ENCODE data around the gene RAET1G.
"Not testable (repeated sequence)": the region's sequence is repeated elsewhere in the genome, so short reads cannot be mapped to it uniquely, and the experiment has no call there.

RAET1G gene, protein sequence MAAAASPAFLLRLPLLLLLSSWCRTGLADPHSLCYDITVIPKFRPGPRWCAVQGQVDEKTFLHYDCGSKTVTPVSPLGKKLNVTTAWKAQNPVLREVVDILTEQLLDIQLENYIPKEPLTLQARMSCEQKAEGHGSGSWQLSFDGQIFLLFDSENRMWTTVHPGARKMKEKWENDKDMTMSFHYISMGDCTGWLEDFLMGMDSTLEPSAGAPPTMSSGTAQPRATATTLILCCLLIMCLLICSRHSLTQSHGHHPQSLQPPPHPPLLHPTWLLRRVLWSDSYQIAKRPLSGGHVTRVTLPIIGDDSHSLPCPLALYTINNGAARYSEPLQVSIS

DNA sequence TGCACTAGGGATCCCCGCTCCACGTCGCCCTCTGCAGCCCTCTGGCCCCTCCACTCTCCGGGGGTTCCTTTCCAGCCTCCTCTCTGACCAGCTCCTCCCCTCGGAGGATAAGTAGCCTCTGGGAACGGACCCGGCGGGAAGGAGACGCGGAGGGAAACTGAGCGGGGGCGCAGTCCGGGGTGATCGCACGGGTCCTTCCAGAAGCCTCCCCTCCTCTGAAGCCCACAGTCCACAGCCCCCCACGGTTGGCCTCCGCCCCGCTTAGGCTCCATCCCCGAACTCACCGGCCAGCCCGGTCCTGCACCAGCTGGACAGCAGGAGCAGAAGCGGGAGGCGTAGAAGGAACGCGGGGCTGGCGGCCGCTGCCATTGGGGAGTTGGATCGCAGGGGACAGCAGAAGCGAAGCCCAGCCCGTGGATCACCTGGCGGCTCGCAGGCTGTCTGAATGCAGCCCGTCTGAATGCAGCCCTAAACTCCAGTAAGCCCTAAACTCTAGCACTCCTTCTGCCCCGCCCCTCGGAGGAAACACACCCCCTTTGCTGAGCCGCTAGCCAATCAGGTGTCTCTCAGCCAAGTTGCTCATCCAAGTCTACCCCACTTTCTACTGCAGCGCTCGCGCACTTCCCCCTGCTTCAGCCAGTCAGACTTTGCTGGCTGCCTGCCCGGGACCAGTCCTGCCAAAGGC is at the start of gene RAET1G:
TSS of gene RAET1G (minus strand) at position 480 of the 685 bp plus-strand sequence. CDS start at position 369, 111 bp downstream.
- peak; percentile 84 for DNase-seq

DNA sequence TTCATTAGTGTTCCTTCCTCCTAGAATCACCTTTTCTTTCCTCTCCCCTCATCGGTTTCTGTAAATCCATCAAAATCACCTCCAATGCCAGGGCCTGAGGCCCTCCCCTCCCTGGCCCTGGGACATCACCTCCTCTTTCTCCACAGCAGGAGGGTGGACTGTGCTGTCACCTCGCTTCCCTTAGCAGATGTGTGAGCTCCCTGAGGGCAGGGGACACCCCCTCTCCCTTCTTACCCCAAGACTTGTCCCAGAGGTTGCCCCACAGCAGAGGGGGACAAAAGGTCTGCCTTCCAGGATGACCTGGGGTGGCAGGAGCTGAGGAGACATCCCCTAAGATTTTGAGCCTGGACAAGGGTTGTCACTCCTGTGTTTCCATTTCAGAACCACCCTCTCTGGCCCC is 46.7 kb upstream of the RAET1G start:
- no peak for DNase-seq

DNA sequence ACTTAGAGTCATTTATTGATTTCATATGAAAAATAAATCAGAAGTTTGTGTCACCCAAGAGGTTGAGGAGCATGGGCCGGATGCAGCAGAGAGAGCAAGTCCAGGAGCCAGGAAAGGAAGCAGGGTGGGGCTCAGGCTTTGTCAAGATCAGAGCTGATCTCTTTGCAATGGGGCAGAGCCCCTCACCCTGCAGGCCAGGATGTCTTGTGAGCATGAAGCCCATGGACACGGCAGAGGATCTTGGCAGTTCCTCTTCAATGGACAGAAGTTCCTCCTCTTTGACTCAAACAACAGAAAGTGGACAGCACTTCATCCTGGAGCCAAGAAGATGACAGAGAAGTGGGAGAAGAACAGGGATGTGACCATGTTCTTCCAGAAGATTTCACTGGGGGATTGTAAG is 46.0 kb upstream of the RAET1G start:
- not testable (repeated sequence) for DNase-seq

DNA sequence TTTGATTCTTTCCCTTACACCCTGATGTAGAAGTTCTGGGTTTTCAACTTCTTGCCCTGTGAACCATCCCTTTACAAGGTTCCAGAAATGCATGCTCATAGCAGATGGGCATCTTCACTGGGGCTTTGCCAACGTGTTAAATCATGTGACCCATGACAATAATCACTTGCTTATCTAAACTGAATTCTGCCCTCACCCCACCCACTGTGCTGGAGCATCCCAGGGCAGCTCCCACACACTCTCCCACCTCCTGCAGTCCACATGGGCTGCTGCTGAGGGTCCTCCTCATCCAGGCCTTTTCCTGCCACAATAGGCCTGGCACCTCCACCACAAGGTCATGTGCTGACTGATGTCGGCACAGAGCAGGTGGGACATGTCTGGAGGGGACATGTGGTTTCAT is 45.1 kb upstream of the RAET1G start:
- DNase-seq: not testable (repeated sequence)

DNA sequence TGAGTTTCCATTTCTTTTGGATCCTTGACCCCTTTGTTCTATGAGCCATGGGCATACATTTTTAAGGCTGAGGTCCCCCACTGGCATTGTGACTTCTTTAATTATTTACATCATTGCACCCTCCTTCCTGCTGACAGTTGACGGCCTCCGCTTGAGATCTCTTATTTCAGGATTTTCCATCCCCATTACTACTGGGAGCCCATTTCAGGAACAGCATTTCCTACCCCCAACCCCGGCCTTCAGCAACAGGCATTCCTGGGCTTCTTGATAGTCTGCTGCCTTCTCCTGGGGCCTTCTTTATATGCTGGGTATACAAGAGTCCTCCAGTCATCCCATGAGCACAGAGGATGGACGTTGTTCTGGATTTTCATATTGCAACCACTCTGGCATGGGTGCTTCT is 44.7 kb upstream of the RAET1G start:
- no peak for DNase-seq

DNA sequence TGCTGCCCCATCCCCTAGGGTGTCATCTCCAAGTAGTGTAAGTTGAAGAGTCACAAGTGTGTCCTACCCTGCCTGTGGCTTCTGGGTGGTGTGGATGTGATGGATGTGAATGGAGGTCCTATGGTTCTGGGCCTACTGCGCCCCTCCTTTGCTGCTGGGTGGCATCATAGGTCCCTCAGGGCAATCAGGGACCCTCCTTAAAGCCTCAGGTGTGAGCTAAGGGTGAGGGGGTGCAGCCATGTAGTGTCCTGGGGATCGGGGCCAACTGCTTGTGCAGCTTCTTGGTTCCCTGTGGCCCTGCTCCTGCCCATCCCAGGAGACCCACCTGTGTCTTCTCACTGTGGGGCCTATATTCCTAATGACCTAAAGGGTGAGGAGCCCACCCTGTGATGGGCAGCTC is 43.4 kb upstream of the RAET1G start:
- not testable (repeated sequence) for DNase-seq

DNA sequence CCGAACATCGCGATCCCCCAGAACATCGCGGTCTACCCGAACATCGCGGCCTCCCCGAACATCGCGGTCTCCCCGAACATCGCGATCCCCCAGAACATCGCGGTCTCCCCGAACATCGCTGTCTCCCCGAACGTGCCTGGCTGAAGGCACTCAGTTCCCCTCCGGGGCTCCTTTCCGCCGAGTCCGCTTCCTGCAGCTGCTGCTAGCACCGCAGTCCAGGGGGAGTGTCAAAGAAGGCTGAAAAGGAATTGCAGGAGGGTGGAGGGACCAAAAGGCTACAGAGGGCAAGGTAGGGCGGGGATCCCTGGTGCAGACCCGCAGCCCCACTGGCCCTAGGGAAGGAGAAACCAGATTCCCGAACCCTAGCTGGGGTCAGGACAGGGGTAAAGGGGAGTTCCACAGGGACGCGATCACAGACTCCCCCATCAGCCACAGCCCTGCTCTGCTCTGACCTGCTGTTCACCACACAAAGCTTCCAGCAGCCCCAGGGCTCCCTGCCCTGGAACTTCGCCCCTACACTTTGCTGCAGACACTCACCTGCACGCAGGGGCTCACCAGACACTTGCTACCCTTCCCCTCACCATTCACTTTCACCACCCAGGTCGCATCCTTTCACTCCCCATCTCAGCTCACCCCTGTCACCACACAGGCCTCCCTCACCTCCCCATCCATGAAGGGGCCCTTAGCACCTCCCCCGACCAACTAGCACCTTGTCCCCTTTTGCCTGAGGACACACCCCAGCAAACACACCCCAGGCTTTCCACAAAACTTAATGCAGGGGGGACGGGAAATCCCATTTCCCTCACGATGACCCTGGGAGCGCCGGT is 42.5 kb upstream of the RAET1G start:
- no peak for DNase-seq

DNA sequence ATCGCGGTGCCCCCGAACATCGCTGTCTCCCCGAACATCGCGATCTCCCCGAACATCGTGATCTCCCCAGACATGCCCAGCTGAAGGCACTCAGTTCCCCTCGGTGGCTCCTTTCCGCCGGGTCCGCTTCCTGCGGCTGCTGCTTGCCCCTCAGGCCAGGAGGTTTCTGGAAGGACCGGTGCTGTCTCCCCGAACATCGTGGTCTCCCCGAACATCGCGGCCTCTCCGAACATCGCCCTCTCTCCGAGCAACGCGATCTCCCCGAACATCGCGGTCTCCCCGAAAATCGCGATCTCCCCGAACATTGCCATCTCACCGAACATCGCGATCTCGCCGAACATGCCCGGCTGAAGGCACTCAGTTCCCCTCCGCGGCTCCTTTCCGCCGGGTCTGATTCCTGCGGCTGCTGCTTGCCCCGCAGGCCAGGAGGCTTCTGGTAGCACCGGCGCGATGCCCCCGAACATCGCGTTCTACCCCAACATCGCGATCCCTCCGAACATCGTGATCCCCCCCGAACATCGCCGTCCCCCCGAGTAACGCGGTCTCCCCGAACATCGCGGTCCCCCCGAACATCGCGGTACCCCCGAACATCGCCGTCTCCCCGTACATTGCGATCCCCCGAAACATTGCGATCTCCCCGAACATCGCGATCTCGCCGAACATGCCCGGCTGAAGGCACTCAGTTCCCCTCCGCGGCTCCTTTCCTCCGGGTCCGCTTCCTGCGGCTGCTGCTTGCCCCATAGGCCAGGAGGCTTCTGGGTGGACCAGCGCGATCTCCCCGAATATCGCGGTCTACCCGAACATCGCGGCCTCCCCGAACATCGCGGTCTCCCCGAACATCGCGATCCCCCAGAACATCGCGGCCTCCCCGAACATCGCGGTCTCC is 41.6 kb upstream of the RAET1G start:
- DNase-seq: no peak

DNA sequence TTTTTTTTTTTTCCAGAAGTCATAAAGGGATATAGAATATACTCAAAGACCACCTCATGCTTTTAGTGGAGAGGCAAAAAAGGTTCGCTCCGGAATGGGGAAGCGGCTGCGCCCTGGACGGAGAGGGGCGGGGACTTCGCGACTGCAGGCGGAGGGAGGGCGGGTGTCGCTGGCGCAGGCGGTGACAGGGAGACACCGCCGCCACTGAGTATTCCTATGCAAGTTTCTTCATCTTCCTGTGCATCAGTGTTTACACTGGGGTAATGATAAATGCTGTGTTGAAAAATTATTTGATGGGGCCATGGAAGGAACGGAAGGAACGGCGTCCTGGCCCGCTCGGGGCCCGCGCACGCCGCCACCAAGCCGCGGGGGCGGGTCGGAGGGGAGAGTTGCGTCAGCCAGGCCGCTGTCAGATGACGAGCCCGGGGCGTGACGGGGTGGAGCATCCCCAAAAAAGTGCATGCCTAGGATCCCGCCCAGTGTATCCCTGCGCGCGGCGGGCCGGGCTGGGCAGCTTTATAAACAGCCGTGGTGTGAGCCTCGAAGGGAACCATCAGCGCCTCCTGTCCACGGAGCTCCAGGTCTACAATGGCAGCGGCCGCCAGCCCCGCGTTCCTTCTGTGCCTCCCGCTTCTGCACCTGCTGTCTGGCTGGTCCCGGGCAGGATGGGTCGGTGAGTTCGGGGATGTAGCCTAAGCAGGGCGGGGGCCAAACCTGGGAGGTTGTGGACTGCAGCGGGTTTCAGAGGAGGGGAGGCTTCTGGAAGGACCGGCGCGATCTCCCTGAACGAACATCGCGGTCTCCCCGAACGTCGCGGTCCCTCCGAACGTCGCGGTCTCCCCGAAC is 40.8 kb upstream of the RAET1G start, which contains the start of gene ULBP1:
TSS of gene ULBP1 (plus strand) at position 482 of the 846 bp plus-strand sequence. CDS start at position 589, 107 bp downstream.
- peak; percentile 66 for DNase-seq

DNA sequence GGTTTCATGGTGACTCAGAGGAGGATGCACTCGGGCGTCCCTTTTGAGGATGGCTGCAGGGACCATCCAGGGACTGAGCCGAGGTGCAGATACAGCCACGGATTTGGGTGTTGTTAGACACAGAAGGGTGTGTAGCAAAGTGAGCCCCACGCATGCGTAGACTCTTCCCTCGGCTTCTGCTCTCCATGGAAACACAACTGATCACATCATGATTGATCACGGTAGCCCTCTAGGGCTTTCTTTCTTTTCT is 40.2 kb upstream of the RAET1G start:
- peak; percentile 24 for DNase-seq

DNA sequence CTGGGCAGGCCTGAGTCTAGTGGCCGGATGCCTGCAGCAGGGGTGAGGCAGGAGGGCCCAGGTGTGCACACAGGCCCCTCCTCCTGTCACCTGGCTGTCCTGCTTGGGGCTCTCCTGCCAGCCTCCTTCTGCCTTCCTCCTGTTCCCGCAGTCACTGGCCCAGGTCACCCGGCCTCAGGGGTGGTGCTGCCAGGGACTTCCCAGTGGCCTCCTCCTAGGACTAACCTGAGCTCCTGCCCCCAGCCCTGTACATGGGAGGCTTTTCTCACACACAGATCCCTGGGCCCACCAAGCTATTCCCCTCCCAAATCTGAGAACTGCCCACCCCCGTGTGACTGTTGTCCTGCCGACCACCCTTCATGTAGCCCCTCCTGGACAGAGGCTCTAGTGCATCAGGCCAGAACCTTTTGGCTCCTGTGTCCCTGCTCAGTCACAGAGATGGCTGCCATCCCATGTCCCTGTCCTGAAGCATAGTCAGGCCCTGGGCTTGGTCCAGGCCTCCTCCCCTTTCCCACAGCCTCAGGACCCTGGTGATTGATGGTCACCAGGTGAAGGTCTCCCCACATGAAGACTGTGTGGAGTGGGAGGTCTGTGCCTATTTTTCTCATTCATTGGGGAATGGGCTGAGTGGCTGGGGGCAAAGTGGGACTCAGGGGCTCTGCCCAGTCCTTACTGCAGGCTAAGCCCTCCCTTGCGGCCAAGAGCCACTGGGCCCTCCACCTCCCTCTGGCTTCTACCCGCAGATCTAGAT is 39.7 kb upstream of the RAET1G start:
- DNase-seq: no peak

DNA sequence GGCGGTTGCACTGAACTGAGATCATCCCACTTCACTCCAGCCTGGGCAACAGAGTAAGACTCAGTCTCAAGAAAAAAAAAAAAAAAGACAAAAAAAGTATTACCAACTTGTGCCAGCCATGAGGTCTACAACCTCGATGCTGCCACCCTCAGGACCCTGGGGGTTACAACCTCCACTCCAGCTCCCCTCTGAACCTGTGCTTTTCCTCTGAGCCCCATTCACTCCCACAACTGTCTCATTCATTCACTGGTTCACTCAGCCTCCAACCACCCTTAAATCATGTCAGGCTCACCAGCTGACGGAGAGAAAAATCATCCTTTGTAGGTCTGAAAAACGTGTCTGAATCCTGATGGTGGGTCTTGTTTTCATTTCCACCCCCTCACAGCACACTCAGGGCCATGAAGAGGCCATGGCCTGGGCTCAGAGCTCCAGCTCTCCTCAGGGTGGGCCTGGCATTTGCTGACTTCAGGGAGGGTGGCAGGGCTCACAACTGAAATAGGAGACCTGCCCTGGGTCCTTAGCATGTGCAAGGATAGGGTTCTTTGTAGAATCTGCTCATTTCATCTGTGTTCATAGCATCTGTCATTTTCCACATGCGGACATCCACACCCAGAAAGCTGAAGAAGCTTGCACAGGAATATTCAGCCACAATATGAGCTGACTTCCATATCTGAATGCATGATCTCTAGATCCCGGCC is 39.0 kb upstream of the RAET1G start:
- no peak for DNase-seq

DNA sequence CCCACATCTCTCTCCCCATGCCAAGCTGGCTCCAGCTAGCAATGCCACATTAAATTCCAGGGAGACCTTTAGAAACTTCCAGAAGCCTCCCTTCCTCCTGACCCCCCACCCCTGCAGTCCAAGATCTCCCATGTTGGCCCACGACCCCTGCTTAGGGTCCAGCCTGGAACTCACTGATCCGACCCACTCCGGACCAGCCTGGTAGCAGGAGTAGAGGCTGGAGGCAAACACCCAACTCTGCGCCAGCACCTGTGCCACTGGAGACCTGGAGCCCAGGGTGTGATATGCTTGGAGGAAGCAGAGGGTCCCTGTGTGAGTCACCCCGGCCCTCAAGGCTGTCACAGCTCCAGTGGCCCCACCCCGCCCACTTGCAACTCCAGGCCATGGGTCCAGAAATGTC is 37.6 kb upstream of the RAET1G start:
- DNase-seq: no peak

DNA sequence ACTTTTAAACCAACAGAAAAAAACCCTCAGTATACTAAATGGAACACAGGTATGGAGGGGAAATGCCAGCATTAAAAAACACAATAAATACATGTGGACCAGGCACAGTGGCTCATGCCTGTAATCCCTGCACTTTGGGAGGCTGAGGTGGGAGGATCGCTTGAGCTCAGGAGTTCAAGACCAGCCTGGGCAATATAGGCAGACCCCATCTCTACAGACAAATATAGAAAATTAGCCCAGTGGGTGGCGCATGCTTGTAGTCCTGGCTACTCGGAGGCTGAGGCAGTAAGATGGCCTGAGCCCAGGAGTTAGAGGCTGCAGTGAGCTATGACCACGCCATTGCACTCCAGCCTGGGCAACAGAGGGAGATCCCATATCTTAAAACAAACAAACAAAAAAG is 36.9 kb upstream of the RAET1G start:
- not testable (repeated sequence) for DNase-seq

DNA sequence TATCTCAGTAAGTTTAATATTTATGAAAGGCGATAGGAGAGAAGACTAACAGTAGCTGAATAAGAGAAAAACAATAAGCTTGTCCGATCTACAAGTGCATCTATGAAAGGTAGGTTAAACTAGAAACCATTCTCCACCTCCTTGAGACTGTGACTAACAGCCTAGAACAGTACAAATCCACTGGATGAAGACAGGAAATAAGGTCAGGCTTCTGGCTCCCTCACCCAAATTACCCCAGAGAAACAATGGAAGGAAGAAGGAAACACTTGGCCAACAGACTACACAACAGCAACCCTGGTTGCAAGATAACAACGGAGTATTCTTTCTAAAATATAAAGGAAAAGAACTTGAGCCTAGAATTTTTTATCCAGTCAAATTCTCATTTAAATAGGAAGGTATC is 35.2 kb upstream of the RAET1G start:
- not testable (repeated sequence) for DNase-seq

DNA sequence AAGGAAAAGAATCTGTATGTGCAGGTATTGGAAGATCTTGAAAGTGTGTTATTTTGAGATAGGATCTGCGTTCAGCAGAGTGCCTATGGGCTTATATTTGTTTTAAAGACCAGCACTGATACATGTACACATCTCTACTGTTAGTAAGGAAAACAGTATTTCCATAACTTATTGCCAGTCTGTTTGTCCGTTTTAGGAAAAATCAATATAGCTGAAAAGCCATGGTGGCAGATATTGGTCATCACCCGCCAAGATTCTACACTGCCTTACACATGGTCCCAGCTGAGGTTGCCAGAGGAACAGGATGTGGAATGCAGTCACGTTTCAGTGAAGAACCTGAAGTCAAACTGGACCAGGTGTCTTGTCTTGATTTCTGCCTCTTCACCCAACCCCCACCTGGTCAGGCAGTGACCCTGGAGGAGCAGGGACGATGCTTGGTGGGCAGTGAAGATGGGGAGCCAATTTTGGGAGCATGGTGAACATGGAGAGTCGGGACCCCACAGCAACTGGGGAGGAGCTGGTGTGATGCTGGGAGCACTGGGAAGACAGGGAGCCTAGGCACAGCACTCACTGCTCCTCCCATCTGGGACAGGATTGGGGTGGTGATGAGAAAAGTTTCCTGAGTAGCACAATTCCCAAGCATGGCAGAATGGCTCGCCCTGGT is 32.9 kb upstream of the RAET1G start:
- DNase-seq: not testable (repeated sequence)

DNA sequence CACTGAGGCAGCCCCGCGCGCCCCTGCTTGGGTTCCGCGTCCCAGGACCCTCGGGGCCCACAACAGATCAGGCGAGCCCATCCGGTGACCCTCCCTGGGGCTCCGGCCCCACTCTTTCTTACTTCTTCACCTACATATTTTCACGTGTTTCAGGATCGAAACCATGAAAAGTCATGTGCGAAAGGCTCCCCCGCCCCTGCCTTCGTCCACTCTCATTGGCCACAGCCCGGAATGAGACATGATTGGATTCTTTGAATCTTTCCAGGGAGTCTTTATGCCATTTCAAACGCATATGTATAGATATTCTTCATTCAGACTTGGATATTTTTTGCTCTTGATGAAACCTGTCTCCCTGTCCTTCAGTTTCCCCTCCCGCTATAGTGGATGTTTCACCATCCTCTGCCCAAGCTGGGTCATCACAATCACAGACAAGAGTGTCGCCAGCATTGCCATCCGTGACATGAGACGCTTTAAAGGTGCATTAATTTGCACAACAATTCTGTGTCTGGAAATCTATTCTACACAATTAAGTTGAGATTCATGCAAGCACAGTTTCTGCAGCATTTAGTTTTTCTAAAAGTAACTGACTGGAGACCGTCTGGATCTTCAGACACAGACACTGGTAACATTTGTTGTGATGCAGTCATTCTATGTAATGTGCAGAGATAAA is 32.2 kb upstream of the RAET1G start:
- DNase-seq: not testable (repeated sequence)

DNA sequence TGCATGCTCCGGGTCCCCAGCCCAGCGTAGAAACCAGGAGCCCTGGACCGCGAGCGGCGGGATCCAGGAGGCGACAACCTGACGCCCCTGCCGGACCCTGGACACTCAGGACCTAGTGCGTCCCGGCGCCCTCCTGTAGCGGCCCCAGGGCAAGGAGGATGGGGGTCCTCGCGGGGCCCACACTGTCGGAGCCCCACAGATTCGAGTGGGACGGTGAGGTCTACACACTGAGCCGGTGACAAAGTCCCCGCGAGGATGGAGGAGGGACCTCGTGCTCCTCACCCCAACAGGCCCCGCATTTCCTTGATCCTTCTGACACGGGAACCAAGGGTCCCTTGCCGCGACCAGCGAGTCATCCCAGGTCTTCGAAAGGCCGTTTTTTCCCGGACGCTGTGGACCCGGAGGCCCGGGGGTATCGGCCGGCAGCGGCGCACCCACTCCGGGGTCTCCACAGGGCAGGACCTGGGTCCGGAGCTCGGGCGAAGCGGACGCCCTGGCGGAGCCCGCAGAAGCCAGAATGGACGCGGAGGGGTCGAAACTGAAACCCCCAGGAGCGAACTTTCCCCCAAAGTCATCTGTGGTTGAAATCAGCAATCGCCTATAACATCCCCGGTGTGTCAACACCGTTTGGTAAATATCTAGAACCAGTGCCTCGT is 31.5 kb upstream of the RAET1G start:
- not testable (repeated sequence) for DNase-seq

DNA sequence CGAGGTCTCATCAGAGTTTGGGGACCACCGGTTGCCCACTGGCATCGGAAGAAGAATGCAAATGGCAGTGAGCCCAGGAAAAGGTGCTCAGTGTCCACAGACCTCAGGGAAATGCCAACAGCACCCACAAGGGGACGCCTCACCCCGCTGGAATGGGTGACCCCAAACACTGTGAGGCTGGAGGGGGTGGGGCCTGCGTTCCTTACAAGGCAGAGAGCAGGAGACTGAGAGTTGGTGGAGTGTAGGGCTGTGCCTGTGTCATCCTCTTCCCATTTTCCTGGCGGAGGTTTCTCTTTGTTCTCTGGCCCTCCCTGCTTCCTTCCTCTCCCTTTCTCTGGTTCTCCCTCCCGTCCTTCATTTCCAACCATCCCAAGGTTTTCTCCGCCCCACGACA is 31.0 kb upstream of the RAET1G start:
- not testable (repeated sequence) for DNase-seq

Measured in CD4-positive, alpha-beta T cell treated with Interleukin-4 for 4 hours (primary cell).